ENCODE data around the gene SMIM43. TPM values are rescaled to one million over a fixed set of nuclear protein-coding genes. Genes with fewer than 3 reads are reported as not detected.

The SMIM43 gene
- total and polyA plus RNA-seq, 9 of the 15 experiments (the other 6 are each of a cell fraction or from before 2014, with no cell fraction given), result not detected

DNA sequence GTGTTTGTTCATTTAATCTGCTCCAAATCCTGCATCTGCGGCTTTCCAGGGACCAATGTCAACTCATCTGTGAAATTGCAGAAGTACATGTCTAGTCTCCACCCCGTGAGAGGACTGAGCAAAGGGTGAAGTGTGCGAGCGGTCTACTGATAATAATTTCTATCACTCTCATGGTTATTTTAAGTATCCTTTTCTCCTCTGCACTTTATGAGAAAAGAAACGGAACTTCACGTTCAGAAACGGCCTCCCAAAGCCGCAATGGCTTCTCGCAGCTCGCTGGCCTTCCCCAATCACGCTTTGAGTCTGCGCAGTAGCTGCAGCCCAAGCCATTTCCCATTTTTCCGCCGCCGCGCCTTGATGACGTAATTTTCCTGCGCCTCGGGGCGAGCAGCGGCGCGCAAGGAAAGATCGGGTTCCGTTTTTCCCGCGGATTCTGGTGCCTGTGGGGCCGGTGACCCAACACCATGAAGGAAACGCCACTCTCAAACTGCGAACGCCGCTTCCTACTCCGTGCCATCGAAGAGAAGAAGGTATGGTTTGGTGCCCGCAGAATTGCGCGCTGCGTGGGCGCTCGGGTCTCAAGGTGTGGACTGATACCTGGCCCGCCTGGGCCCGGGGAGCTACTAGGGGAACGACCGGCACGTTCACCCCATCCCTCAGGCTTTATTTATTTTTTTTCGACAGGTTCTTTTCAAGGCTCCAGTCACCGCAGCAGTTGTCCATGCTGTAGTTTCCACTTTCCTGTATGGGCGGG, 36.2 kb upstream of the SMIM43 start, which contains the start of gene EXOSC9 (continued):
- TF ChIP-seq CBX3 (IDR thresholded peaks at IDR 0.05; ENCODE audit: borderline replicate concordance in 1 of 2, low read length in 2 of 2) (no peak; a peak in 1 of 3 replicates), RAD21 (CRISPR knock-in tag; conservative IDR thresholded peaks at IDR 0.05 in 1 of 2, IDR thresholded peaks at IDR 0.05 in 1 of 2) (peak in 1 of 2 experiments; percentile 17; a peak in 1 of 4 replicates), RCOR1 (IDR thresholded peaks at IDR 0.05; ENCODE audit: borderline replicate concordance in 1 of 2, low read depth in 2 of 2, low read length in 2 of 2) (peak in 1 of 2 experiments; percentile 3; a peak in 1 of 4 replicates), ZZZ3 (IDR thresholded peaks at IDR 0.05) (peak; percentile 77), KDM4B (IDR thresholded peaks at IDR 0.05; ENCODE audit: borderline replicate concordance in 2 of 2, low read depth in 1 of 2) (0 out of 4 replicates have a peak, but pooled peaks of 1 of the 2 experiments have one; percentile 26), BHLHE40 (IDR thresholded peaks at IDR 0.05; ENCODE audit: low read length) (peak; percentile 52), ZNF75A (CRISPR knock-in tag; IDR thresholded peaks at IDR 0.05) (peak; percentile 12; the same call in 1 of the 2 replicates), C11orf30 (IDR thresholded peaks at IDR 0.05; ENCODE audit: low read depth) (peak; percentile 94), NEUROD1 (IDR thresholded peaks at IDR 0.05; ENCODE audit: borderline replicate concordance, low read depth, low read length, partially characterized antibody) (peak; percentile 20), GATAD2A (IDR thresholded peaks at IDR 0.05) (0 out of 2 replicates have a peak, but pooled peaks have one; percentile 35), POLR2H (tag; IDR thresholded peaks at IDR 0.05; ENCODE audit: low read depth) (peak; percentile 87)
- TF ChIP-seq, protein P1, sequence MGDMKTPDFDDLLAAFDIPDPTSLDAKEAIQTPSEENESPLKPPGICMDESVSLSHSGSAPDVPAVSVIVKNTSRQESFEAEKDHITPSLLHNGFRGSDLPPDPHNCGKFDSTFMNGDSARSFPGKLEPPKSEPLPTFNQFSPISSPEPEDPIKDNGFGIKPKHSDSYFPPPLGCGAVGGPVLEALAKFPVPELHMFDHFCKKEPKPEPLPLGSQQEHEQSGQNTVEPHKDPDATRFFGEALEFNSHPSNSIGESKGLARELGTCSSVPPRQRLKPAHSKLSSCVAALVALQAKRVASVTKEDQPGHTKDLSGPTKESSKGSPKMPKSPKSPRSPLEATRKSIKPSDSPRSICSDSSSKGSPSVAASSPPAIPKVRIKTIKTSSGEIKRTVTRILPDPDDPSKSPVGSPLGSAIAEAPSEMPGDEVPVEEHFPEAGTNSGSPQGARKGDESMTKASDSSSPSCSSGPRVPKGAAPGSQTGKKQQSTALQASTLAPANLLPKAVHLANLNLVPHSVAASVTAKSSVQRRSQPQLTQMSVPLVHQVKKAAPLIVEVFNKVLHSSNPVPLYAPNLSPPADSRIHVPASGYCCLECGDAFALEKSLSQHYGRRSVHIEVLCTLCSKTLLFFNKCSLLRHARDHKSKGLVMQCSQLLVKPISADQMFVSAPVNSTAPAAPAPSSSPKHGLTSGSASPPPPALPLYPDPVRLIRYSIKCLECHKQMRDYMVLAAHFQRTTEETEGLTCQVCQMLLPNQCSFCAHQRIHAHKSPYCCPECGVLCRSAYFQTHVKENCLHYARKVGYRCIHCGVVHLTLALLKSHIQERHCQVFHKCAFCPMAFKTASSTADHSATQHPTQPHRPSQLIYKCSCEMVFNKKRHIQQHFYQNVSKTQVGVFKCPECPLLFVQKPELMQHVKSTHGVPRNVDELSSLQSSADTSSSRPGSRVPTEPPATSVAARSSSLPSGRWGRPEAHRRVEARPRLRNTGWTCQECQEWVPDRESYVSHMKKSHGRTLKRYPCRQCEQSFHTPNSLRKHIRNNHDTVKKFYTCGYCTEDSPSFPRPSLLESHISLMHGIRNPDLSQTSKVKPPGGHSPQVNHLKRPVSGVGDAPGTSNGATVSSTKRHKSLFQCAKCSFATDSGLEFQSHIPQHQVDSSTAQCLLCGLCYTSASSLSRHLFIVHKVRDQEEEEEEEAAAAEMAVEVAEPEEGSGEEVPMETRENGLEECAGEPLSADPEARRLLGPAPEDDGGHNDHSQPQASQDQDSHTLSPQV (IDR thresholded peaks at IDR 0.05), result no peak
- TF ChIP-seq, protein P2, sequence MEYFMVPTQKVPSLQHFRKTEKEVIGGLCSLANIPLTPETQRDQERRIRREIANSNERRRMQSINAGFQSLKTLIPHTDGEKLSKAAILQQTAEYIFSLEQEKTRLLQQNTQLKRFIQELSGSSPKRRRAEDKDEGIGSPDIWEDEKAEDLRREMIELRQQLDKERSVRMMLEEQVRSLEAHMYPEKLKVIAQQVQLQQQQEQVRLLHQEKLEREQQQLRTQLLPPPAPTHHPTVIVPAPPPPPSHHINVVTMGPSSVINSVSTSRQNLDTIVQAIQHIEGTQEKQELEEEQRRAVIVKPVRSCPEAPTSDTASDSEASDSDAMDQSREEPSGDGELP (CRISPR knock-in tag; IDR thresholded peaks at IDR 0.05; ENCODE audit: borderline replicate concordance), result peak; percentile 78; the same call in 1 of the 2 replicates
- TF ChIP-seq, protein P3, sequence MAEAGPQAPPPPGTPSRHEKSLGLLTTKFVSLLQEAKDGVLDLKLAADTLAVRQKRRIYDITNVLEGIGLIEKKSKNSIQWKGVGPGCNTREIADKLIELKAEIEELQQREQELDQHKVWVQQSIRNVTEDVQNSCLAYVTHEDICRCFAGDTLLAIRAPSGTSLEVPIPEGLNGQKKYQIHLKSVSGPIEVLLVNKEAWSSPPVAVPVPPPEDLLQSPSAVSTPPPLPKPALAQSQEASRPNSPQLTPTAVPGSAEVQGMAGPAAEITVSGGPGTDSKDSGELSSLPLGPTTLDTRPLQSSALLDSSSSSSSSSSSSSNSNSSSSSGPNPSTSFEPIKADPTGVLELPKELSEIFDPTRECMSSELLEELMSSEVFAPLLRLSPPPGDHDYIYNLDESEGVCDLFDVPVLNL (CRISPR knock-in tag; IDR thresholded peaks at IDR 0.05; ENCODE audit: low read depth), result peak; percentile 76; the same call in 1 of the 2 replicates
- TF ChIP-seq, protein P4, sequence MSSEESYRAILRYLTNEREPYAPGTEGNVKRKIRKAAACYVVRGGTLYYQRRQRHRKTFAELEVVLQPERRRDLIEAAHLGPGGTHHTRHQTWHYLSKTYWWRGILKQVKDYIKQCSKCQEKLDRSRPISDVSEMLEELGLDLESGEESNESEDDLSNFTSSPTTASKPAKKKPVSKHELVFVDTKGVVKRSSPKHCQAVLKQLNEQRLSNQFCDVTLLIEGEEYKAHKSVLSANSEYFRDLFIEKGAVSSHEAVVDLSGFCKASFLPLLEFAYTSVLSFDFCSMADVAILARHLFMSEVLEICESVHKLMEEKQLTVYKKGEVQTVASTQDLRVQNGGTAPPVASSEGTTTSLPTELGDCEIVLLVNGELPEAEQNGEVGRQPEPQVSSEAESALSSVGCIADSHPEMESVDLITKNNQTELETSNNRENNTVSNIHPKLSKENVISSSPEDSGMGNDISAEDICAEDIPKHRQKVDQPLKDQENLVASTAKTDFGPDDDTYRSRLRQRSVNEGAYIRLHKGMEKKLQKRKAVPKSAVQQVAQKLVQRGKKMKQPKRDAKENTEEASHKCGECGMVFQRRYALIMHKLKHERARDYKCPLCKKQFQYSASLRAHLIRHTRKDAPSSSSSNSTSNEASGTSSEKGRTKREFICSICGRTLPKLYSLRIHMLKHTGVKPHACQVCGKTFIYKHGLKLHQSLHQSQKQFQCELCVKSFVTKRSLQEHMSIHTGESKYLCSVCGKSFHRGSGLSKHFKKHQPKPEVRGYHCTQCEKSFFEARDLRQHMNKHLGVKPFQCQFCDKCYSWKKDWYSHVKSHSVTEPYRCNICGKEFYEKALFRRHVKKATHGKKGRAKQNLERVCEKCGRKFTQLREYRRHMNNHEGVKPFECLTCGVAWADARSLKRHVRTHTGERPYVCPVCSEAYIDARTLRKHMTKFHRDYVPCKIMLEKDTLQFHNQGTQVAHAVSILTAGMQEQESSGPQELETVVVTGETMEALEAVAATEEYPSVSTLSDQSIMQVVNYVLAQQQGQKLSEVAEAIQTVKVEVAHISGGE (CRISPR knock-in tag; IDR thresholded peaks at IDR 0.05), result peak in 1 of 3 experiments; percentile 54; a peak in 1 of 6 replicates
